ENCODE data around the gene PLPP2. TPM values are rescaled to one million over a fixed set of nuclear protein-coding genes. Genes with fewer than 3 reads are reported as not detected.
"Not testable (repeated sequence)": the region's sequence is repeated elsewhere in the genome, so short reads cannot be mapped to it uniquely, and the experiment has no call there.

PLPP2 gene
- total RNA-seq, 1 donor from 2014 or later, result 0.76 TPM

GRCh38 chr19:279231-279630 lies 12.0 kb downstream of the PLPP2 start:
- intact Hi-C loops (cut with DNase I), result no loop called here
- DNase-seq (ENCODE audit: missing footprints) (no peak), ATAC-seq (no peak)

- DNase-seq (ENCODE audit: missing footprints) (no peak), ATAC-seq (no peak)
- intact Hi-C loops (cut with DNase I), result no loop called here
Observed at GRCh38 chr19:277581-278165, 13.5 kb downstream of the PLPP2 start.

DNA sequence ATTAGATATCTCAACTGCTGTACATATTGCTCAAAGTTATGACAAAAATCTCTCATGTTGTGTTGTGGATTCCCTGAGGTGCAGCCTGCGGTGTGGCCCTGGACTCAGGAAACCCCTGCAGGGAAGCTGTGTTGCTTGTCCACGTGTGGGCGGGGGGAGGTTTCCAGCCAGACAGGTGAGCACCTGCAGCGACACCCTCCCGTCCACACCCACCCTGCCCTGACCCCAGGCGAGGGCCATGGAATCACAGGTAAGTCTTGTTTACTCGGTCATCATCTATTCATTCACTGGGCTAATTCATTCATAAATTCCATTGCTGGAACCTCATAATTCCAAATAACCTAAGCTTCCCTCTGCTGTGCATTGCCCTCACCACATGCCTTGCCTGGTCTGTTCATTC lies 14.1 kb downstream of the PLPP2 start:
- intact Hi-C loops (cut with DNase I), result no loop called here
- ATAC-seq (no peak), DNase-seq (ENCODE audit: missing footprints) (no peak)

- ATAC-seq (no peak), DNase-seq (ENCODE audit: missing footprints) (no peak)
- intact Hi-C loops (cut with DNase I), result no loop called here
Observed at GRCh38 chr19:275958-276646, 15.1 kb downstream of the PLPP2 start.

DNA sequence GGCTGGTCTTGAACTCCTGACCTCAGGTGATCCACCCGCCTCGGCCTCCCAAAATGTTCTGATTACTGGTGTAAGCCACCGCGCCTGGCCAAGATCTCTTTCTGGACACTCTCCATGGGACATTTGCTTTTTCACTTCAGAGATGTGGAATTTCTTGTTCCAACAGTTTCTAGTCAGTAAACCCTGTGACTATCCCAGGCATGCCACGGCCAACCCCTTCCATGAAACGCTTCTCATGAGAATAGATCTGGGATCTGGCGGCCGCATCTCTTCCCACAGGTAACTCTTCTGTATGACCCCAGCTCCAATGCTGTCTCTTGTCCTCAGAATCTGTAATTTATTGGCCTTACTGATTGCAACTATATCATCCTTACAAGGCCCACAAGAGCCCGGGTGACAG lies 16.2 kb downstream of the PLPP2 start:
- intact Hi-C loops (cut with DNase I), result no loop called here
- ATAC-seq, result no peak
- no peak for DNase-seq (ENCODE audit: missing footprints)

GRCh38 chr19:273393-273792 lies 17.8 kb downstream of the PLPP2 start:
- intact Hi-C loops (cut with DNase I), result no loop called here
- ATAC-seq, result no peak
- no peak for DNase-seq (ENCODE audit: missing footprints)

- intact Hi-C loops (cut with DNase I), result no loop called here
- ATAC-seq, result no peak
- DNase-seq (ENCODE audit: missing footprints), result no peak
Observed at GRCh38 chr19:271856-272255, 19.3 kb downstream of the PLPP2 start.

- DNase-seq (ENCODE audit: missing footprints); ATAC-seq; intact Hi-C loops (cut with DNase I): not testable (repeated sequence)
Observed at GRCh38 chr19:270766-271318, 20.4 kb downstream of the PLPP2 start.

DNA sequence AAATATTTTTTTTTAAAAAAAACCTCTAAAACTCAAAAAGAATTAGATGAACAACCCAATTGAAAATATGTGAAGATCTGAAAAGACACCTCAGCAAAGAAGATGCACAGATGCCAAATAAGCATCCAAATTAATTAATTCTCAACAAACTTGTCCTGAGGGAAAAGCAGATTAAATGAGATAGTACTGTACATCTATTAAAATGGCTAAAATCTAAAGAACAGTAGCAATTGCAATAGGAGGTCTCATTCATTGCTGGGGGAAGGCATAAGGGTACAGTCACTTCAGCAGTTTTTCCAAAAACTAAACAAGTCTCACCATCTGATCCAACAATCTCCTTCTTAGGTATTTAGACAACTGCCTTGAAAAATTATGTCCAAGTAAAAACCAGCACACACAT lies 22.0 kb downstream of the PLPP2 start:
- intact Hi-C loops (cut with DNase I), result no loop called here
- DNase-seq (ENCODE audit: missing footprints), result no peak
- no peak for ATAC-seq

DNA sequence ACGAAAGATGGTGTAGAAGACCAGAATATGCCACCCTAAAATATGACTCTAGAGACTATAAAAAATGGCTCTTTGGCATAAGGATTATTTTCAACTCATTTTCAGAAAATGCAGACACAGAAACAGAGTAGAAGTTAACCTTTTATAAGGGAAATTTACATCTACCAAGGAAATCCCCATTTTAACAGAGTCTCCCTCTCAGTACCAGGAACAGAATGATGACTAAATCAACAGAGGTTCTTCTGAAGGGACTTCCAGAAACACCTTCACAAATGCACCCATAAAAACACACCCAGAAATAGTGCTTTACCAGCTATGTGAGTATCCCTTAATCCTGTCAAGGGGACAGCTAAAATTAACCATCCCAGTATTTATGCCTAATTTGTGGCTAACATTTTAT lies 29.1 kb downstream of the PLPP2 start:
- no peak for ATAC-seq
- intact Hi-C loops (cut with DNase I), result no loop called here
- DNase-seq (ENCODE audit: missing footprints), result no peak

GRCh38 chr19:256804-257203 lies 34.4 kb downstream of the PLPP2 start:
- ATAC-seq; DNase-seq (ENCODE audit: missing footprints); intact Hi-C loops (cut with DNase I): not testable (repeated sequence)

DNA sequence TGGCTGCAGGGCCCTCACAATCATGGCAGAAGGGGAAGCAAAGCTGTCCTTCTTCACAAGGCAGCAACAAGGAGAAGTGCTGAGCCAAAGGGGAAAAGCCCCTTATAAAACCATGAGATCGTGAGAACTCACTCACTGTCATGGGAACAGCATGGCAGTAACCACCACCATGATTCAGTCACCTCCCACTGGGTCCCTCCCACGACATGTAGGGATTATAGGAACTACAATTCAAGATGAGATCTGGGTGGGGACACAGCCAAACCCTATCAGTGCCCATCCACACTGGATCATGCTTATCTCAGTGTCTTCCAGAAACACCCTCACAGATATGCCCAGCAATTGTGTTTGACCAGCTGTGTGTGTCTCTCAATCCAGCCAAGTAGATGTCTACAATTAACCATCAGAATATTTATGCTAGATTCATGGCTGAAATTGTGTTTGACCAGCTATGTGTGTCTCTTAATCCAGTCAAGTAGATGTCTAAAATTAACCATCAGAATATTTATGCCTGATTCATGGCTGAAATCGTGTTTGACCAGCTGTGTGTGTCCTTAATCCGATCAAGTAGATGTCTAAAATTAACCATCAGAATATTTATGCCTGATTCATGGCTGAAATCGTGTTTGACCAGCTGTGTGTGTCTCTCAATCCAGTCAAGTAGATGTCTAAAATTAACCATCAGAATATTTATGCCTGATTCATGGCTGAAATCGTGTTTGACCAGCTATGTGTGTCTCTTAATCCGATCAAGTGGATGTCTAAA lies 38.6 kb downstream of the PLPP2 start:
- intact Hi-C loops (cut with DNase I); DNase-seq (ENCODE audit: missing footprints); ATAC-seq: not testable (repeated sequence)

DNA sequence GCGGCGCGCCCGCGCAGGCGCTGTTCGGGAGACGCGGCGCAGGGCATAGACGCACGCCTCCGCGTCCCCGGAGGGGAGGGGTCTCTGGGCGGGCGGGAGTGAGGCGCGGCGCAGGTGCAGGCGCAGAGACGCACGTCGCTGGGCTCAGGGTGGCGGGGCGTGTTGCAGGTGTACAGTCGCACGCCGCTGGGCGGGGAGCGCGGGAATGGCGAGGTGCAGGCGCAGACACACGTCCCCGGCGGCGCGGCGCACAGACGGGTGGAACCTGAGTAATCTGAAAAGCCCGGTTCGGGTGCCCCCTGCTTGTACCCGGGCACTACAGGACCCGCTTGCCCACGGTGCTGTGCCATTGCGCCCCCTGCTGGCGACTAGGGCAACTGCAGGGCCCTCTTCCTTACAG lies 44.7 kb downstream of the PLPP2 start:
- ATAC-seq (no peak), DNase-seq (ENCODE audit: missing footprints) (no peak)
- intact Hi-C loops (cut with DNase I), result no loop called here

- not testable (repeated sequence) for ATAC-seq; DNase-seq (ENCODE audit: missing footprints)
Observed at GRCh38 chr19:245900-246299, 45.3 kb downstream of the PLPP2 start.

DNA sequence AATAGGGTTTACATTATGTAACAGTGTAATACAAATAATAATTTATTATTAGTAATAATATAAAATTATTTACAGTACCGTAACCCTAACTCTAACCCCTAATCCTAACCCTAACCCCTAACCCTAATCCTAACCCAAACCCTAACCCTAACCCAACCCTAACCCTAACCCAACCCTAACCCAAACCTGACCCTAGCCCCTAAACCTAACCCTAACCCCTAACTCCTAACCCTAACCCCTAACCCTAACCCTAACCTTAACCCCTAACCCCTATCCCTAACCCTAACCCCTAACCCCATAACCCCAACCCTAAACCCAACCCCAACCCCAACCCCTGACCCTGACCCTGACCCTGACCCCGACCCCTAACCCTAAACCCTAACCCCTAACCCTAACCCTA lies 45.7 kb downstream of the PLPP2 start:
- DNase-seq (ENCODE audit: missing footprints) (no peak), ATAC-seq (no peak)
- intact Hi-C loops (cut with DNase I), result no loop called here

More at GRCh38 chr19:245900-246299, 45.3 kb downstream of the PLPP2 start:
- intact Hi-C loops (cut with DNase I), result not testable (repeated sequence)

Other genes starting within 250 kb of the PLPP2 start
- gene OR4F17, start 184.3 kb downstream of the PLPP2 start, total RNA-seq, result not detected
- 16.3 TPM for gene MIER2, start 53.4 kb upstream of the PLPP2 start, total RNA-seq
- gene C2CD4C, start 117.7 kb upstream of the PLPP2 start, total RNA-seq, result 1.0 TPM
- 10.7 TPM for gene SHC2, start 169.6 kb upstream of the PLPP2 start, total RNA-seq
- 0.19 TPM for gene MADCAM1, start 205.1 kb upstream of the PLPP2 start, total RNA-seq
- 10.3 TPM for gene TPGS1, start 216.1 kb upstream of the PLPP2 start, total RNA-seq
- gene CDC34, start 240.4 kb upstream of the PLPP2 start, total RNA-seq, result 109 TPM

All from Right ventricle myocardium inferior (tissue), 1 donor.